HG03175 (cell line): ENCODE data around the gene TKFC.
"Not testable (repeated sequence)": the region's sequence is repeated elsewhere in the genome, so short reads cannot be mapped to it uniquely, and the experiment has no call there.

ENCODE experiments used
- ATAC-seq: cut with Tn5 transposase; IDR thresholded peaks from one replicate; pipeline ENCODE4 v1.9.1; 2021; ENCODE audit warnings: mild to moderate bottlenecking, moderate library complexity; ENCODE audit not compliant: unreplicated experiment

Gene TKFC

DNA sequence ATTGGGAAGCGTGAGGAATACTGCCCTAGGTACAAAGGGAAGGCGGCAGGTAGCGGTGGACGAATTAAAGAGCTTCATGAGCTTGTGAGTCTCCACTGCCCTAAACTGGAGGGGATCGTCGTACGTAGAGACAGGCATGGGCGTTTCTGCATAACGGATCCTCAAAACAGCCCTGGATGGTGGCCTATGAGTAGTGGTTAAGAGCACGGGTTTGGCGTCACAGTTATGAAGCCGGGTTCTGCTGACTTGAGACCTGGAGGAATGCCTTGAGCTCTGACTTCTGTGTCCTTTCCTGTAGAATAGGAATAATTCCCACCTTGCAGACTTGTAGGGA is 29.5 kb downstream of the TKFC start:
- no peak for ATAC-seq

DNA sequence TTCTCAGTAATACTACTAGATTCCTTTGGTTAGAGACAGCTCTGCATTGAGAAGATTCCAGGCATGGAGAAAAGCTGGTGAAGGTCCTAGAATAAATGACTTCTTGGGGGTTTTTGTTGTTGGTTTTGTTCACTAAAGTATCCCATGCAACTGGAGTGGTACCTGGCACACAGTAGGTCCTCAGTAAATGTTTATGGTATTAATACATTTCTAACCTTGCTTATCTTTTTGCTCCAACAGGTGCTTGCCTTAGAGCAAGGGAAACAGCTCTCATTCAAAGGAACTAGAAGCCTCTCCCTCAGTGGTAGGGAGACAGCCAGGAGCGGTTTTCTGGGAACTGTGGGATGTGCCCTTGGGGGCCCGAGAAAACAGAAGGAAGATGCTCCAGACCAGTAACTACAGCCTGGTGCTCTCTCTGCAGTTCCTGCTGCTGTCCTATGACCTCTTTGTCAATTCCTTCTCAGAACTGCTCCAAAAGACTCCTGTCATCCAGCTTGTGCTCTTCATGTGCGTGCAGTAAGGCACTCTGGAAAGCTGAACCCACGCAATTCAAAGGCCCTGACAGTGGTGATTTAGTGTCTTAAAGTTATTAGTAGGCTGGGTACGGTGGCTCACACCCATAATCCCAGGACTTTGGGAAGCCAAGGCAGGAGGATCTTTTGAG is 31.1 kb downstream of the TKFC start:
- ATAC-seq = no peak

DNA sequence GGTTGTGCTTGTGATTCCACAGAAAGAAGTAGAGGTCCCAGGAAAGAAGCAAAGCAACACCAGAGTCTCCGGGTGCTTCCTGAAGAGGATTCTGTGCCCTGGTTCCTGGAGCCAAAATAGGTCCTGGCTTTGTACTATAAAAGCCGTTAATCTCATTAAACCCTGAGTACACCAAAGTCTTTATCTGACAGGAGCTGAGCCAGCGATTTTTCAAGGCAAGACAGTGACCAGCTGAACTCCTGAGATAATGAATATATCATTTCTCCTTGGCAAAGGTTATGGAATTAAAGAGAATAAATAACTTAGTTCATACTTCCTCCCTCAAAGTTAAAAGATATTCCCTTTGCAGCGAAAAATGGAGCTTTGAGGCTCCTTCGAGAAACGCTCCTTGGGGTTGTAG is 34.4 kb downstream of the TKFC start:
- ATAC-seq = no peak

DNA sequence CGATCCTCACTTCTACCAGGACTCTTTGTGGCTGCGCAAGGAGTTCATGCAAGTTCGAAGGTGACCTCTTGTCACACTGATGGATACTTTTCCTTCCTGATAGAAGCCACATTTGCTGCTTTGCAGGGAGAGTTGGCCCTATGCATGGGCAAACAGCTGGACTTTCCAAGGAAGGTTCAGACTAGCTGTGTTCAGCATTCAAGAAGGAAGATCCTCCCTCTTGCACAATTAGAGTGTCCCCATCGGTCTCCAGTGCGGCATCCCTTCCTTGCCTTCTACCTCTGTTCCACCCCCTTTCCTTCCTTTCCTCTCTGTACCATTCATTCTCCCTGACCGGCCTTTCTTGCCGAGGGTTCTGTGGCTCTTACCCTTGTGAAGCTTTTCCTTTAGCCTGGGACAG is 35.6 kb downstream of the TKFC start:
- no peak for ATAC-seq

DNA sequence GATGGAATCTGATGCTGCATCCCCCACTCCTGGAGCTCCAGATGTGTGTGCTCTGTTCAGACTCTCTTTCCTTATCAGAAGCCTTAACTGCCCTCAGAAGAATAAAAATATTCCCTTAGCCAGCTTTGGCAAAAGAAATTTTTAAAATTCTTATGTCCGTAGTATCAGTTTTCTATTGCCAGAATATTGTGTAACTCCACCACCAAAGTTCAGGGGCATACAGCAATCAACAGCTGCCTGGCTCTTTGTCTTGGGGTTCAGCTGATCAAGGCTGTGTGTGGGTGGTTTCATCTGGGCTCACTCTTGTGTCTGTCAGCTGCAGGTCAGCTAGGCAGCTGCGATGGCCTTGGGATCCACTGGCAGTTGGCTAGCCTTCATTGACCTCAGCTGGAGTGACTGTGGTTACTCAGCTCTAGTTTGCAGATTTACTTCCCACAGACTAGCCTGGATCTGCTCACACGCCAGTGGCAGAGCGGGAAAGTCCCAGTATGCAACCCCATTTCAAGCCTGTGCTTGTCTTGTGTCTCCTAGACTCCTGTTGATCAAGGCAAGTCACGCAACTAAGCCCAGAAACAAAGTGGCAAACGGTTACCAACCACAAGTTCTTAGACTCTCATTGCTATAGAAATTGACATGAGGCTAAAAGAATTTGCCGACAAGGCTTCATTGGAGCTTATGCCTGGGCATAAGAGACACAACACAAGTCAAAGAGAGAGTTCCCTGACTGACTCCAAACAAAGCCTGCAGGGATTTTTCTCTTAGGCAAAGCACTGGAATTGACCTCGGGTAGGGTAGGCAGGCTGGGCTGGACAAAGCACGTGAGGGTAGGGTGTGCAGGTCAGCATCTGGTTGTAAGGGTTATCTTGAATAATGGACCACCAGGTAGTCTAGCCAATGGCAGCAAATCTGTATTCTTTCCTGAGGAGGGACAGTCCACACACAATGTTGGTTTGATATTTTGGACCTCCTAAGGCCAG is 36.6 kb downstream of the TKFC start:
- ATAC-seq = no peak

DNA sequence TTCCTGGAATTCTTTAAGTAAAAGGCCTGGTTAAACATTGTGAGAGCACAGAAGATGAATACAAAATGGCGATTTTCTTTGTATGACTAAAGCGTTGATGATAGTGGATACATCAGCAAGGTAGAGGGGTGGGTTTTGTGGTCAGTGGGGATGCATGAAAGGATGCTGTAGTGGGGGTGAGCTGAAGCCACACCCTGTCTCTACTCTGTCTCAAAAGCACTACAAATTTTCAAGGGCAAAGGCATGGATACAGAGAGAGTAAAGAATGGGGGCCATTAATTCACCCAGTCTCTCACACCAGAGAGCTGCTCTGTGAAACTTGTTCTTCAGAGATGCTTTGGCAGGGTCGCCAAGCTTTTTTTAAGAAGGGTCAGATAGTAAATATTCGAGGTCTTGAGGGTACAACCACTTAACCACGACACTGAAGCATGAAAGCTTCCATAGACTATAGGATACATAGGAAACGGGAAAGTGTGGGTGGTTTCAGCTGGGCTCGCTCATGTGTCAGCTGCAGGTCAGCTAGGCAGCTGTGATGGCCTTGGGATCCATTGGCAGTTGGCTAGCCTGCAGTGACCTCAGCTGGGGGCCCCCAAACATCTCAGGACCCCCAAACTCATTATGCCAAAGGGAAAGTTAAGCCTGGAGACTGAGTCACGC is 37.4 kb downstream of the TKFC start:
- ATAC-seq = no peak

DNA sequence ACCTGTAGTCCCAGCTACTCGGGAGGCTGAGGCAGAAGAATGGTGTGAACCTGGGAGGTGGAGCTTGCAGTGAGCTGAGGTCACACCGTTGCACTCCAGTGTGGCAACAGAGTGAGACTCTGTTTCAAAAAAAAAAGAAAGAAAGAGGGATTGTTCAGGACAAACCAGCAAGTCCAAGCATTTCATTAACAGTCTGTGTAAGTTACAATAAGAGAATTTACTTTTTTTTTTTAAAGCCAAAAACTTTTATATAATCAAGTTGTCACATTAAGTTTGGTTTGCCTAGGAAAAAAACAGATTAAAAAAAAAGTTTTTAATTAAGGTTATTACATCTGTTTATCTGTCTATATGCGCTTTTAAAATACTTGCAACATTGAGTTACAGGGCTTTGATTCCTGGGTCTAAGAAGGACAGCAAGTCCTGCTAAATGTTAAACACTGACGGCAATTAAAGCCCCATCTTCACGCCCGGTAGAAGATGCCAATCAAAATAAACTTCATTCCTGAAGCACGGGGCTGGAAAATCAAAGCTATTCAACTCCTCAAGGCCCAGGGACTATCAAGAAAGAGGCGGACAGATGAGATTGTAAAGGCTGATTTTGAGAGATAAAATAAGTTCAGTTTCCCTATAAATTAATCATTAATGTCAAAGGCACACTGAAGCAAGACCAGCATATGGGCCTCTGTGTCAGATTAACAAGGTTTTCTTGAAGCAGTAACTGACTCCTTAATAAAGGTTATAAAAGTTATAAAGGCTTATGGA is 39.8 kb downstream of the TKFC start:
- ATAC-seq = no peak

DNA sequence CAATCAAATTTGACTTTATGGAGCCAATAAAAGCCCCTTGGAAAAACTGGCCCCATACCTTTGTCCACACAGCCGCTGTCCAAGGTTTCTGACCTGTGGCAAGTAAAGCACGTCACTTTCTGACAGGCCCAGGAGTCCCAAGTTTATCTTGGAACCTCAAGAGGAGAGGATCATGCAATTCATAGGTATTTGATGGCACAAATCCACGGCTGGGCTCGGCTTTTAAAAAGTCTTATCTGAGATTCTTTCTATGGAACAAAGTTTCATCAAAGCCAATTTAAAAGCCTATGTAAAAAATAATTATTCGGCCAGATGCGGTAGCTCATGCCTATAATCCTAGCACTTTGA is 42.7 kb downstream of the TKFC start:
- ATAC-seq = no peak

DNA sequence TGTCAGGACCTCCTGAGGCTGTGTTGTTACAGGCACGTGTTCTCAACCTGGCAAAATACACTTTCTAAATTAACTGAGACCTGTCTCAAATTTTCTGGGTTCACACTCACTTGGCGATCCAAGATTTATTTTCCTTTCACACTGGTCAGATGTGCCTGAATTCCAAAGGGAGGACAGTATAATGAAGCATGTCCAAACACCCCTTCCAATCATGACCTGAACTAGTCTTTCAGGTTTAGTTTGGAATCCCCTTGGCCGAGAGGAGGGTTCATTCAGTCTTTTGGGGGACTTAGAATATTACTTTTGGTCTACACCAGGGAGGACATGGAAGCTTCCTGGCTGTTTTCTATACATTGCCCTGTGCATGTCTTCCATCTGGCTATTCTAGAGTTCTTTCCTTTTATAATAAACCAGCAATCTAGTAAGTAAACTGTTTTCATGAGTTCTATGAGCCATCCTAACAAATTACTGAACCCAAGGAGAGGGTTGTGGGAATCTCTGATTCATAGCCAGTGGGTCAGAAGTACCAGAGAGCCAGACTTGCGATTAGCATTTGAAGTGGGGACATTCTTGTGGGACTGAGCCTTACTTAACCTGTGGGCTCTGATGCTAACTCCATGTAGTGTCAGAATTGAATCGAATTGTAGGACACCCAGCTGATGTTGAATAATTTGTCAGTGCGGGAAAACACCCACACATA is 44.6 kb downstream of the TKFC start:
- no peak for ATAC-seq

DNA sequence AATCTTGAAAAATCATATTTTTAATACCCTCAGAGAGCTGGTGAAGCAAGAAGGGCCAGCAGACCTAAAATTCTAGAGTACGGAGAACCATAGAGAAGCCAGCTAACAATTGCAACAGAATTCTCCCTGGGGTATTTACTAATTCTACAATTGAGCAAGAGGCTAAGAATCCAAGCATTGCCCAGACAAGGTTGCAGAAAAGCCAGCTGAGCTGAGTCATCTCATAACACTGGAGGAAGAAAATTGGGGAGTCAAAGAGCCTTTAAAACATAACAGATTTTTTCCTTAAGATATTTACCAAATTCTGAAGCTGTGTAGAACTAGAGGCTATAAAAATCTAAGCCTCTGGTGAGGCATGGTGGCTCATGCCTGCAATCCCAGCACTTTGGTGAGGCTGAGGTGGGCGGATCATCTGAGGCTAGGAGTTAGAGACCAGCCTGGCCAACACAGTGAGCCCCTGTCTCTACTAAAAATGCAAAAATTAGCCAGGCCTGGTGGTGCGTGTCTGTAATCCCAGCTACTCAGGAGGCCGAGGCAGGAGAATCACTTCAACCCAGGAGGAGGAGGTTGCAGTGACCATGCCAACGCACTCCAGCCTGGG is 45.8 kb downstream of the TKFC start:
- ATAC-seq = no peak

DNA sequence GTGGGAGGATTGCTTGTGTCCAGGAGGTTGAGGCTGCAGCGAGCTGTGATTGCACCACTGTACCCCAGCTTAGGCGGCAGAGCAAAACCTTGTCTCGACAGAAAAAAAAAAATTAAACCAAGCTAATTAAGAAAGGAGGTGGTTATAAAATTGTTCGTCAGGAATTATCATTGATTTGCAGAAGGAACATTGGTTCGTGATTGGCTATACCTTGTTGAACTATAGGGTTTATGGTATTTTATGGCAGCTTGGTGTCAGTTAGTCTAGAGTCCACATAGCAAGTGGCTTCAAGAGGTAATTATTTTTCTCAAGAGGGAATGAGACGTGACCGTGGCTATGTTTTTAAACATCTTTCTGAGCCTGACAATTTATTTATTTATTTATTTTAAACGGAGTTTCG is 47.9 kb downstream of the TKFC start:
- ATAC-seq = no peak

DNA sequence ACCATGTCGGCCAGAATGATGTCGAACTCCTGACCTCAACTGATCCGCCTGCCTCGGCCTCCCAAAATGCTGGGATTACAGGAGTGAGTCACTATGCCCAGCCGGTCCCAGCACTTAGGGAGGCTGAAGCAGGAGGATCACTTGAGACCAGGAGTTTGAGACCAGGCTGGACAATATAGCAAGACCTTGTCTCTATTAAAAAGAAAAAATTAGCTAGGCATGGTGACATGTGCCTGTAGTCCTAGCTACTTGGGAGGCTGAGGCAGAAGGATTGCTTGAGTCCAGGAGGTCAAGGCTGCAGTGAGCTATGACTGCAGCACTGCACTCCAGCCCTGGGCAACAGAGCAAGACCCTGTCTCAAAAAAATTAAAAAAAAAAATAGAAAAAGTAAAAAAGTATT is 50.8 kb downstream of the TKFC start:
- ATAC-seq = not testable (repeated sequence)

DNA sequence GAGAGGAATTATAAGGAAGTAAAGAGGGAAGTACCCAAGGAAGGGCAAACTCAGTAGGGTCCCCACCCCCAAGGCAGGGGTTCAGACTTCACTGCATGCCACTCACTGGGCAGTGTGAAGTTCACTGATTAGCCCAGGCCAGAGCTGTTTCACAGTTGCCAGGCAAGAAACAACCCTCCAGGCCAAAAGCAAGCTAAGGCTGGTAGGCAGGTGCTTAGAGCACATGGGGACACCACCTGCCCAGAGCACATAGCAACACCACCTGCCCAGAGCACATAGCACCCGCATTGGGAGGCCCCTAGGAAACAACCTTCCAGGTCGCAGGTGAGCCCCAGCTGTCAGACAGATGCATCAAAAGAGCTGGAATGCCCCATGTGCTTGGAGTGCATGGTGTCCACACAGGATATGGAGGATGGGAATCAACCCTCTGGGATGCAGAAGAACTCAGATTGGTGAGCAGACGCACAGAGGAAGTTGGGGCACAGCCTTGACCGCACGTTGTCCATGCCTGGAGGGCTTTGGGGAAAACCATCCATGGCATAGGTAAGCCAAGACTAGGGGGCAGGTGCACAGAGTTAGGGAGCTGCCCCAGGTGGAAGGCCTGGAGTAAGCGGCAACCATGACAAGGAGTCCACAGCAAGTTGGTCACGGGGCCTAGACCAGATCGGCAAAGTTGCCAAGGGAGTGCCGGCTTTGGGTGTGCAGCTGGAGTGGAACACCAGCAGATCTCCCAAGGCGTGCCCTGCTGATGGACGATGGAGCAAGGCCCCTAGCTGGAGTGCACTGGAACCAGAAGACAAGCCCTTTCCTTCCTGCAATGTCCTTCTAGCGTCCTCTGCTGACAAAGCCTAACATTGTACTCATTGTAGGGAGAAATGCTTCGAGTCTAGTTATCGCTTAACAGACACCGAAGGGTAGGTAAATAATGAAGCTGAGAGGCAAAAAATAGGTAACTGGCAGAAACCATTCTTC is 51.5 kb downstream of the TKFC start:
- no peak for ATAC-seq

DNA sequence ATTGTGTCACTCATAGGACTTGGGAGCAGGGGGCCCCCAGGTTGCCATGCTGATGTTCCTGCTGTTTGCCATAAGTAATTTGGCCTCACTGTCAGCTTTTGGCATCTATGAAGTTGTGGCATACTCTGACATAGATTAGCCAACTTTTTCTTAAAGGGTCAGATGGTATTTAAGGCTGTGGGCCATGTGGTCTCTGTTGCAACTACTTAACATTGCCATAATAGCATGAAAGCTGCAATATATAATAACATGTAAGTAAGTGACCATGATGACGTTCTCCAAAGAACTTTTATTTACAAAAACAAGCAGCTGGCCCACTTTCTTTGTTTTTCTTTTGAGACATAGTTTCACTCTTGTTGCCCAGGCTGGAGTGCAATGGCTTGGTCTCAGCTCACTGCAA is 57.1 kb downstream of the TKFC start:
- ATAC-seq = no peak

DNA sequence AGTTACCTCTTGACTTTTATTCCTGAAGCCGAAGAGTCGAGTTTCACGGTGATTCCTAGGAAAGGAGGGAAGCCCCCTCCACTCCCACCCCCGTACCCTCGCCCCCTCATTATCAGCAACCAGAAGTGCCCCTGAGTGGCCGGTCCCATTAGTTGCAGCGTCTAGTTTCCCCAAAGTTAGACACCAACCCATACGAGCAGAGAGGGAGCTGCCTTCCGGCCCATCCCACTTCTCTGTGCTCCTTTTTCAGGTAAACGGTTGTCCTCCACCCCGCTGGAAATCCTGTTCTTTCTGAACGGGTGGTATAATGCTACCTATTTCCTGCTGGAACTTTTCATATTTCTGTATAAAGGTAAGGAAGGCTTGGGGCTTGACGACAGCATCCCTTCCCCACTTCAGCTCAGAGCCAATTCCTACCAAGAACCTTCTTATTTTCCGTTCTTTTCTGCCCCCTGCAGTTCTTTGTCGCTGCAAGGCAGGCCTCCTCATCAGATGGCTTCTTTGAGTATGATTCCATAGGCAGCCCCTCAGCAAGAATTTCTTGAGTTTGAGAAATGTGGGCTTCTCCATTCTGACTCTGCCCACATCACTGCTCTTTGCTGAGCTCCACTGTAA is 60.1 kb downstream of the TKFC start:
- no peak for ATAC-seq
